Activated CD8-positive, alpha-beta T cell treated with anti-CD3 and anti-CD28 coated beads, Interleukin-2, amount 10 ng/mL, durations not matched to agents 7 days and 5 days (primary cell): ENCODE data around the gene TCP11. TPM values are rescaled to one million over a fixed set of nuclear protein-coding genes. Genes with fewer than 3 reads are reported as not detected.
"Not testable (repeated sequence)": the region's sequence is repeated elsewhere in the genome, so short reads cannot be mapped to it uniquely, and the experiment has no call there.

Source experiments
- ATAC-seq: fragments of 150-1000 bp; cut with Tn5 transposase; one replicate; pipeline ENCODE4 v1.10.0; 2021; ENCODE audit warnings: moderate library complexity
- CTCF ChIA-PET: fragments of 350-600 bp; sonication (Branson Sonifier 250); formaldehyde crosslinking; loops from one replicate; lab custom pipeline; 2021; ENCODE audit warnings: antibody characterized with exemption; lab: Charles Lee
- POLR2A ChIA-PET: fragments of 350-600 bp; sonication (Branson Sonifier 250); formaldehyde crosslinking; loops from one replicate; lab custom pipeline; 2021; ENCODE audit warnings: antibody characterized with exemption; lab: Charles Lee
- DNase-seq: peaks from one replicate; pipeline ENCODE4 v3.0.0-alpha.2; 2020
- H3K27ac Mint-ChIP-seq: one replicate; pipeline ENCODE4 v1.8.0; 2021; ENCODE audit warnings: mild to moderate bottlenecking, mixed read lengths
- H3K27me3 Mint-ChIP-seq: one replicate; pipeline ENCODE4 v1.8.0; 2021; ENCODE audit warnings: low read depth, mixed read lengths
- H3K36me3 Mint-ChIP-seq: one replicate; pipeline ENCODE4 v1.8.0; 2021; ENCODE audit warnings: low read depth, mixed read lengths
- H3K4me1 Mint-ChIP-seq: one replicate; pipeline ENCODE4 v1.8.0; 2021; ENCODE audit warnings: low read depth, mixed read lengths
- H3K4me3 Mint-ChIP-seq: one replicate; pipeline ENCODE4 v1.8.0; 2021; ENCODE audit warnings: mild to moderate bottlenecking, mixed read lengths
- H3K9me3 Mint-ChIP-seq: one replicate; pipeline ENCODE4 v1.8.0; 2022; ENCODE audit warnings: mixed read lengths; ENCODE audit not compliant: insufficient read depth
- total RNA-seq, 2 experiments: library from RNA; stranded (reverse); gene quantifications; one replicate each; pipeline ENCODE4 v1.2.3, GENCODE V29; 2021

TCP11 gene
- total RNA-seq, 2 experiments from 2014 or later: not detected

GRCh38 chr6:35107761-35108160 is 33.4 kb downstream of the TCP11 start:
- H3K4me1 Mint-ChIP-seq, H3K9me3 Mint-ChIP-seq, H3K27ac Mint-ChIP-seq, ATAC-seq, CTCF ChIA-PET, POLR2A ChIA-PET, H3K27me3 Mint-ChIP-seq, H3K36me3 Mint-ChIP-seq, H3K4me3 Mint-ChIP-seq, DNase-seq: not testable (repeated sequence)

- DNase-seq, H3K27me3 Mint-ChIP-seq, H3K4me3 Mint-ChIP-seq, H3K4me1 Mint-ChIP-seq, H3K27ac Mint-ChIP-seq, H3K9me3 Mint-ChIP-seq, ATAC-seq, H3K36me3 Mint-ChIP-seq, POLR2A ChIA-PET: not testable (repeated sequence)
- CTCF ChIA-PET: interaction anchor here (1.1 kb wide), 1 partner anchor 8 kb away, joined by 3 read pairs; no protein-coding TSS in a partner anchor
These were observed 33.9 kb downstream of the TCP11 start for GRCh38 chr6:35107208-35107607.

DNA sequence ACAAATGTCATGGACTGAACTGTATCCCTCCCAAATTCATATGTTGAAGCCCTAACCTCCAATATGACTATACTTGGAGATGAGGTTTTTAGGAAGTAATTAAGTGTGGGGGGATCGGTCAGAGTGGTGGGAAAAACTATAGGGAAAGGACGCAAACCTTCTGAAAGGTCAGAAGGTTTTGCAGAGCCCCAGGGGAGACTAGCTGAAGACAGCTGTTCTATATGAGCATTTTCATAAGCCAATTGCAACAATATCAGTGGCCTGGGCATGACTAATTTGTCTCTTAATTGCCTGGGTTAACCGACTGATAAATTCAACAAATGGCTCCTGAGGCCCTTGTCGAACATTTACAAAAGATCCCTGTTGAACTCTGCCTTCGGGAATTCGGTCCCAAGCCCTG is 35.1 kb downstream of the TCP11 start:
- H3K36me3 Mint-ChIP-seq, H3K27me3 Mint-ChIP-seq, DNase-seq, ATAC-seq, POLR2A ChIA-PET, H3K4me1 Mint-ChIP-seq, H3K9me3 Mint-ChIP-seq, H3K27ac Mint-ChIP-seq, CTCF ChIA-PET, H3K4me3 Mint-ChIP-seq: not testable (repeated sequence)

DNA sequence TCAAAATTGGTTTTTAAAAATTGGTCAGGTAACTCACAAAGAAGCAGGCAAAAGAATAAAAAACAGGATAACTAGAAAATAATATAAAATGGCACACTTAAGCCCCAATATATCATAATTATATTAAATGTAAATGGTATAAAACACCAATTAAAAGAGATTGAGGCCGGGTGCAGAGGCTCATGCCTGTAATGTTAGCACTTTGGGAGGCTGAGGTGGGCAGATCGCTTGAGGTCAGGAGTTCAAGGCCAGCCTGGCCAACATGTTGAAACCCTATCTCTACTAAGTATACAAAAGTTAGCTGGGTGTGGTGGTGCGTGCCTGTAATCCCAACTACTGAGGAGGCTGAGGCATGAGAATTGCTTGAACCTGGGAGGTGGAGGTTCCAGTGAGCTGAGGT is 36.1 kb downstream of the TCP11 start:
- no peaks in the 10 kb centered on the region for H3K36me3 Mint-ChIP-seq
- POLR2A ChIA-PET: no interaction called here
- H3K9me3 Mint-ChIP-seq: no peaks in the 10 kb centered on the region
- no peak for ATAC-seq
- H3K4me3 Mint-ChIP-seq: no peak overlapping the region
- DNase-seq: no peak
- no peak overlapping the region for H3K27ac Mint-ChIP-seq
- peaks cover 2% of the 10 kb centered on the region for H3K27me3 Mint-ChIP-seq
- CTCF ChIA-PET: no interaction called here
- H3K4me1 Mint-ChIP-seq: no peaks in the 10 kb centered on the region

DNA sequence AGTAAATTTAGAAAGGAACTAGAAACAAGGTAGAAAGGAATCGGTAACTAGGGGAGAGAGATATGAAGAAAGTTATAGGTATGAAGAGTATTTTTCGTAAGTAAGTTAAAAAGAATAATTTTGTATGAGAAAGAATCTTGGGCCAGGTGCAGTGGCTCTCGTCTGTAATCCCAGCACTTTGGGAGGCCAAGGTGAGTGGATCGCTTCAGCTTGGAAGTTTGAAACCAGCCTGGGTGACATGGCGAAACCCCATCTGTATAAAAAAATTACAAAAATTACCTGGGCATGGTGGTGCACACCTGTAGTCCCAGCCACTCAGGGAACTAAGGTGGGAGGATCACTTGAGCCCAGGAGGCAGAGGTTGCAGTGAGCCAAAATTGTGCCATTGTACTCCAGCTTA is 42.0 kb downstream of the TCP11 start:
- POLR2A ChIA-PET: no interaction called here
- Mint-ChIP-seq H3K4me3 (no peak overlapping the region), H3K4me1 (no peaks in the 10 kb centered on the region), H3K27me3 (peaks cover 11% of the 10 kb centered on the region), H3K9me3 (no peaks in the 10 kb centered on the region), H3K27ac (no peak overlapping the region), H3K36me3 (no peaks in the 10 kb centered on the region)
- DNase-seq (no peak), ATAC-seq (no peak)
- CTCF ChIA-PET: no interaction called here

- Mint-ChIP-seq H3K4me3 (no peak overlapping the region), H3K9me3 (no peaks in the 10 kb centered on the region), H3K27ac (no peak overlapping the region), H3K4me1 (no peaks in the 10 kb centered on the region), H3K27me3 (peaks cover 11% of the 10 kb centered on the region), H3K36me3 (no peaks in the 10 kb centered on the region)
- POLR2A ChIA-PET: interaction anchor here (0.6 kb wide), 1 partner anchor 472 kb away, joined by 3 read pairs; no protein-coding TSS in a partner anchor
- CTCF ChIA-PET: no interaction called here
- ATAC-seq (no peak), DNase-seq (no peak)
These were observed 44.8 kb downstream of the TCP11 start for GRCh38 chr6:35096129-35096862.

DNA sequence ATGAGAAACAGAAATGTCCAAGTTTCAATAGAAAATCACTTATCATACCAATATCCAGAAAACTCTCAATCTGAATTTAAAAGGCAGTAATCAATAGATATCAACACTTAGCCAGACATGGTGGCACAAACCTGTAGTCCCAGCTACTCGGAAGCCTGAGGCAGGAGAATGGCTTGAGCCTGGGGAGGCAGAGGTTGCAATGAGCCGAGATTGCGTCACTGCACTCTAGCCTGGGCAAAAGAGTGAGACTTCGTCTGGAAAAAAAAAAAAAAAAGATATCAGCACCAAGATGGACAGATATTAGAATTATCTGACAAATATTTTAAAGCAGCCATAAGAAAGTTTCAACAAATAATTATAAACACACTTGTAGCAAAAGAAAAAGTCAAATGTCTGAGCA is 47.0 kb downstream of the TCP11 start:
- ATAC-seq: no peak
- DNase-seq: no peak
- no peaks in the 10 kb centered on the region for H3K36me3 Mint-ChIP-seq
- CTCF ChIA-PET: no interaction called here
- peaks cover 9% of the 10 kb centered on the region for H3K4me1 Mint-ChIP-seq
- H3K27ac Mint-ChIP-seq: no peak overlapping the region
- H3K9me3 Mint-ChIP-seq: no peaks in the 10 kb centered on the region
- no peak overlapping the region for H3K4me3 Mint-ChIP-seq
- POLR2A ChIA-PET: no interaction called here
- H3K27me3 Mint-ChIP-seq: peaks cover 11% of the 10 kb centered on the region

DNA sequence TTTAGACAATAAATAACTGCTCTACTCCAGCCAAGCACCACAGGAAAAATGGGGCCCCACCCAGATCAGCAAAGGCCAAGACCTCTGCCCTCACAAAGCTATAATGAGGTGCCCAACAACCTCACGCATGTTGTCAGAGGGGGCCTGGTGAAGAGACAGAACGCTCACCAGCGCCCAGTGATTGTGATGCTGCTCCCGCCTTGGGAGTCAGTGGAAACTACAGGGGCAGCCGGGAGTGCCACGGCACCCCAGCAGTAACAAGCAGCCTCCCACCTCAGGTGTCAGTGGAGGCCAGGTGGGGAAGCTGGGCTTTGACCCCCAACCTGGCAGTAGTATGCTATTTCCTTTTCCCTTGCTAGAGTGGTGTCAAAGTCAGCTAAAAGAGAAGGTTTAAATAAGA is 47.4 kb downstream of the TCP11 start:
- no peaks in the 10 kb centered on the region for H3K9me3 Mint-ChIP-seq
- no peak overlapping the region for H3K27ac Mint-ChIP-seq
- CTCF ChIA-PET: interaction anchor here (0.9 kb wide), 1 partner anchor 46 kb away, joined by 3 read pairs; no protein-coding TSS in a partner anchor
- no peak overlapping the region for H3K4me3 Mint-ChIP-seq
- no peaks in the 10 kb centered on the region for H3K36me3 Mint-ChIP-seq
- peaks cover 11% of the 10 kb centered on the region for H3K27me3 Mint-ChIP-seq
- no peak for DNase-seq
- peaks cover 9% of the 10 kb centered on the region for H3K4me1 Mint-ChIP-seq
- POLR2A ChIA-PET: no interaction called here
- ATAC-seq: no peak

- ChIA-PET POLR2A (no interaction called here), CTCF (interaction anchor here (0.9 kb wide), 1 partner anchor 47 kb away, joined by 3 read pairs; no protein-coding TSS in a partner anchor)
- DNase-seq (no peak), ATAC-seq (no peak)
- Mint-ChIP-seq H3K9me3 (no peaks in the 10 kb centered on the region), H3K4me1 (peaks cover 9% of the 10 kb centered on the region), H3K36me3 (no peaks in the 10 kb centered on the region), H3K27me3 (peaks cover 11% of the 10 kb centered on the region), H3K4me3 (no peak overlapping the region), H3K27ac (no peak overlapping the region)
These were observed 48.1 kb downstream of the TCP11 start for GRCh38 chr6:35093118-35093445.

- Mint-ChIP-seq H3K36me3 (no peaks in the 10 kb centered on the region), H3K27ac (no peak overlapping the region), H3K4me1 (peaks cover 9% of the 10 kb centered on the region), H3K4me3 (no peak overlapping the region), H3K27me3 (peaks cover 11% of the 10 kb centered on the region), H3K9me3 (no peaks in the 10 kb centered on the region)
- ChIA-PET POLR2A (no interaction called here), CTCF (no interaction called here)
- no peak for ATAC-seq
- DNase-seq: no peak
These were observed 48.6 kb downstream of the TCP11 start for GRCh38 chr6:35092362-35093117.

DNA sequence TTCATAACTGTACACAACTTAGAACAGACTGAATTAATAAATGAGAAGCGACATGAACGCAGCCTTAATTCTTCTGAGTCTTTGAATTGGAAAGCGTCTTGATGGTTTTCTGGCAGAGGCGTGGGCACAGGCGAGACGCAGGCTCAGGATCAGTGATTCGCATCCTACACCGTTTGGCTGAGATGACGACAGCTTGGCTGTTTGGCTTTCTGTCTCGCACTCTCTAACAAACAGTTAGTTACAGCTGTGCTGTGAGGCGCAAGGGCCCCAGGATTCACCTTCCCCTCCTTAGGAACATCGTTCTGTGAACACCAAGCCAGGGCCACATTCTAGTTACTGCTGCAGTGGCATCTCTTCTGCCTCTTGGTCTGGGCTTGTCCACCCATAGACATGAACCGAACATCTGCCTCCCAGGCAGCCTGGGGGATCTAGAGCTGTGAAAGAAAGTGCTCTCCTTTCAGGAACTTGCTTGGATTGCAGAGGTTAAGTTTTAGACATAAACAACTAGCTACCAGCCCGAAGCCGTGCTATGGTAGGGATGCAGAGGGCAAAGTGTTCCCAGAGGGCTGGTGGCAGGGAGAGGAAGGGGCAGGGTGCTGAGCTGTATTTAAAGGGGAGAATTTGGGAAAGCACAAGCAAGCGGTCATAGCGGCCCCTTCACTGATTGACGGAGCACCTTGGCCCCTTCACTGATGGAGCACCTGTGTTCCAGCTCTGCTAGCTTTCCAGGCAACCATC is 49.6 kb downstream of the TCP11 start:
- CTCF ChIA-PET: no interaction called here
- H3K4me1 Mint-ChIP-seq: peaks cover 9% of the 10 kb centered on the region
- ATAC-seq (no peak), DNase-seq (no peak)
- H3K36me3 Mint-ChIP-seq: no peaks in the 10 kb centered on the region
- H3K27me3 Mint-ChIP-seq: peaks cover 9% of the 10 kb centered on the region
- H3K4me3 Mint-ChIP-seq: no peak overlapping the region
- no peaks in the 10 kb centered on the region for H3K9me3 Mint-ChIP-seq
- no peak overlapping the region for H3K27ac Mint-ChIP-seq
- POLR2A ChIA-PET: no interaction called here

DNA sequence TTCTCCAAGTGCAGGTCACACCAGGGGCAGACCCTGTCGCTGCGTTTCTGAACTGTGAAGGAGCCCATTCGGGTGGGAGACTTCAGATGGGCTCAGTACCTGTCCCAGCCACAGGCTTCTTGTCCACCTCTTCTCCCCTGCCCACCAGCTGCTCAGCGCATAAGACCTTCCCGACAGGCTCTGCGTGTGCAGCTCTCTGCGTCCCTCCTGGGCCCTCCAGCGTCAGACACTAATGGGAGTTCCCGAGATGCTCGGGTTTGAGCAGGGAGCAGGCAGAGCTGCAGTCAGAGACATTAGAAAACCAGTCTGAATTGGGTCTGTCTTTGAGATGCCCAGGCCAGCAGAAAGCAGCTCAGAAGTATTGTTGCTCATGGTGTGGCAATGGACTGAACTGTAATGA is 50.4 kb downstream of the TCP11 start:
- Mint-ChIP-seq H3K36me3 (no peaks in the 10 kb centered on the region), H3K4me3 (no peak overlapping the region), H3K4me1 (peaks cover 9% of the 10 kb centered on the region), H3K27ac (no peak overlapping the region), H3K9me3 (no peaks in the 10 kb centered on the region), H3K27me3 (peaks cover 6% of the 10 kb centered on the region)
- ATAC-seq: no peak
- no peak for DNase-seq
- POLR2A ChIA-PET: no interaction called here
- CTCF ChIA-PET: interaction anchor here (0.7 kb wide), 1 partner anchor 49 kb away, joined by 3 read pairs; no protein-coding TSS in a partner anchor
